ENCODE measurements around the gene ZNF576. TPM values are rescaled to one million over a fixed set of nuclear protein-coding genes. Genes with fewer than 3 reads are reported as not detected.
"Not testable (repeated sequence)": the region's sequence is repeated elsewhere in the genome, so short reads cannot be mapped to it uniquely, and the experiment has no call there.

ZNF576 gene
- total RNA-seq, 1 donor from 2014 or later = 20.4 TPM

GRCh38 chr19:43625918-43626579 is 29.7 kb downstream of the ZNF576 start:
- no peak for DNase-seq (ENCODE audit: low spot score)

- no peak for DNase-seq (ENCODE audit: low spot score)
These were observed 30.4 kb downstream of the ZNF576 start for GRCh38 chr19:43626838-43627237.

- no peak for DNase-seq (ENCODE audit: low spot score)
These were observed 32.4 kb downstream of the ZNF576 start for GRCh38 chr19:43628646-43629326.

DNA sequence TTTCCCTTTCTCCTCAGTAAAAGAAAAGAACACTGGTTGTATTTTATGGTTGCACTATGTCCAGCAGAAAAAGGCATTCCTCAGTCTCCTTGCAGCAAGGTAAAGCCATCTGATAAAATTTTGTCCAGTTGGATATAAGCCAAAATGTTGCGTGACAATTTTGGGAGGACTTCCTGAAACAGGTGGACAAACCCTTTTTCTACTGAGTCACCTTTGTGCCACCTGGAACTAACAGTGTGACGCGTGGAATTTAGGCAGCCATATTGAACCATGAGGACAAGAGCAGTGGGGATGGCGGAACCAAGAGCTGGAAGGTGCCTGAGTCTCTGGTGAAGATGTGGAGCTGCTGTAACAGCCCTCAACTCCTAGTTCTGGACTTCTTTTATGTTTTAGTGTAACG is 35.1 kb downstream of the ZNF576 start:
- DNase-seq (ENCODE audit: low spot score) = no peak

DNA sequence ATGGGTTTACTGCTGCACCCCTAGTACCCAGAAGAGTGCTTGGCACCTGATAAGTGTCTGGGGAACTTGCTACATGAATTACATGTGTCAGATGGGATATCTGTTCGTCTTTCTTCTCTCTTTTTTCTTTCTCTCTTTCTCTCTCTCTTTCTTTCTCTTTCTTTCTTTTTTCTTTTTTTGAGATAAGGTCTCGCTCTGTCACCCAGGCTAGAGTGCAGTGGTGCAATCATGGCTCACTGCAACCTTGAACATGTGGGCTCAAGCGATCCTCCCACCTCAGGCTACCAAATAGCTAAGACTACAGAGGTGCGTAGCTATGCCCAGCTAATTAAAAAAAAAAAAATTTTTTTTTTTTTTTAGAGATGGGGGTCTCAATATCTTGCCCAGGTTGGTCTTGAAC is 37.1 kb downstream of the ZNF576 start:
- no peak for DNase-seq (ENCODE audit: low spot score)

GRCh38 chr19:43634068-43634467 is 37.7 kb downstream of the ZNF576 start:
- no peak for DNase-seq (ENCODE audit: low spot score)

- no peak for DNase-seq (ENCODE audit: low spot score)
These were observed 38.1 kb downstream of the ZNF576 start for GRCh38 chr19:43634506-43634871.

- DNase-seq (ENCODE audit: low spot score) = no peak
These were observed 38.6 kb downstream of the ZNF576 start for GRCh38 chr19:43634872-43635560.

DNA sequence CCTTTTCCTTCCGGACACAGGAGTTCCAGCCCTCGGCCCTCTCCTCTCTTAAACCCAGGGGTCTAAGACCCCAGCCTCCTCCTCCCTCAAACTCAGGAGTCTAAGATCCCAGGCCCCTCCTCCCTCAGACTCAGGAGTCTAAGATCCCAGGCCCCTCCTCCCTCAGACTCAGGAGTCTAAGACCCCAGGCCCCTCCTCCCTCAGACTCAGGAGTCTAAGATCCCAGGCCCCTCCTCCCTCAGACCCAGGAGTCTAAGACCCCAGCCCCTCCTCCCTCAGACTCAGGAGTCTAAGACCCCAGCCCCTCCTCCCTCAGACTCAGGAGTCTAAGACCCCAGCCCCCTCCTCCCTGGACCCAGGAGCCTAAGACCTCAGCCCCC is 39.2 kb downstream of the ZNF576 start:
- DNase-seq (ENCODE audit: low spot score) = not testable (repeated sequence)

DNA sequence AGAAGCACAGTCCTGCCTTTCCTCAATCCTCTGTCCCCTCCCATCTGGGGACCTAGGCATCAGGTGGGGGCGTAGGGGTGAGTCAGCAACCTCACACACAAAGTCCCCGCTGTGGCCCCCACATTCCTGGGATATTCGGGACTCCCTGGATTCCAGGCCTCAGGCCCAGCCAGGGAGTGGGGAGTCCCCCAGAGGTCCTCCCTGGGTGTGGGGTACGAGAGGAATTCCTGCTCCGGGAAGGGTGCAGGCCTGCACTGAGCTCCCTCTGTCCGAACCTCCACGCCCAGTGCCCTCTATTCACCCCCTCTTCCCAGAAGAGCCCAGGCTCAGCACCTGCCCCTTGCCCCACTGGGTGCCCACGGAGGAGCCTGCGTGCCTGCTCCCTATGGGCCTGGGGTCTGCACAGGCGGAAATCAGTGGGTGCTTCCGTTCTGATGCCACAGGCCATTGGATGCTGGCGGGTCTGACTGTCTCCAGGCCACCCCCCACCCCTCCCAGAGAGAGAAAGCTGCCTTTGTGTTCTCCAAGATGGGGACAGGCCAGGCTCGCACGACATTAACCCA is 39.8 kb downstream of the ZNF576 start:
- no peak for DNase-seq (ENCODE audit: low spot score)

DNA sequence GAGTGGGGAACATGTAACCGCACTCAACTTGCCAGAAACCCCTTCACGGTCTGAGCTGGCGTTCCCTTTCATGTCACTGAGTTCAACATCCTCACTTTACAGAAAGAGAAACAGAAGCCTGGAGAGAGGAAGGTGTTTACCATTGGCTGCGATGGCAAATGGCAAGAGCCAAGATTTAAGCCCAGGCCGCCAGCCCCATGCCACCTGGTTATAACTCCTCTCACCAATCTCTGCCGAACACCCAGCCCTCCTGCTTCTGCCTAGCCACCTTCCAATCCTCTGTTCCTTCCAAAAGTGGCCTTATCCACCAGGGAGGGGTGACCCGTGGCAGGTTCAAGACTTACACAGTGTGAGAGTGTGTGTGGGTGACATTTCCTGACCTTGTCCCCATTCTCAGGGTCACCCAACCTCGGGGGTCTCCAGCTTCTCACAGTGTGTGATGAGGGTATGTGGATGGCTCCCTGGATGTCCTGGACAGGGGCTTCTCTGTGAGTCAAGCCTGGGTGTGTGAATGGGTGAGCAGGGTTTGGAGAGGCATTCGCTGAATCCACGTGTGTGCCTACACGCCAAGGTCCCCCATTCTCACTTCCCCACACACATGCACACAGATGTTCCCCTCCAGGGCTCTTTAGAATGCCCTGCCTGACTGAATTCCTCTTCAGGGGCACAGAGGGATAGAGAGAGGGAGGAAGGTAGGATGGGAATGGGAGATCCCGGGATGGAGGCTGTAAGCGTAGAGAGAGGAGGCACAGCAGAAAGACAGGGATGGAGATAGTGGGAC is 42.0 kb downstream of the ZNF576 start:
- no peak for DNase-seq (ENCODE audit: low spot score)

DNA sequence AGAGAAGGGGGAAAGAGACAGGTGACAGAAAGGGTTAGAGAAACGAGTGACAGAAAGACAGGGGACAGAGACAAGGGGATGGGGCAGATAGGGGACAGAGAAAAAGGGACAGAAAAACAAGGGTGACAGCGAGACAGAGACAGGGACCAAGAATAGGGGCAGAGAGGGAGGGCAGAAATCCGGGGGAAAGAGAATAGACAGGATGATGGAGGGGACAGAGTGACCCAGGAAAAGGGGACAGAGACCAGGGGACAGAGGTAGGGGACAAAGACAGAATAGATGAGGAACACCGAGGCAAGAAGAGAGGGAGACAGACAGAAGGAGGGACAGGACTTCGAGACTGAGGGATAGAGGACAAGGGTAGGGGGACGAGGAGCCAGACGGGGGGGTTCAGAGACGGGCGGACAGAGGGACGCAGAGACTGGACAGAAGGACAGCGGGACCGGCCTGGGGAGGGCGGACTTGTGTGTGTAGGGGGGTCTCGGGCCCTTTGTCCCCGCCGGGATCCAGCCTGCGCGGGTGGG is 42.7 kb downstream of the ZNF576 start:
- no peak for DNase-seq (ENCODE audit: low spot score)

DNA sequence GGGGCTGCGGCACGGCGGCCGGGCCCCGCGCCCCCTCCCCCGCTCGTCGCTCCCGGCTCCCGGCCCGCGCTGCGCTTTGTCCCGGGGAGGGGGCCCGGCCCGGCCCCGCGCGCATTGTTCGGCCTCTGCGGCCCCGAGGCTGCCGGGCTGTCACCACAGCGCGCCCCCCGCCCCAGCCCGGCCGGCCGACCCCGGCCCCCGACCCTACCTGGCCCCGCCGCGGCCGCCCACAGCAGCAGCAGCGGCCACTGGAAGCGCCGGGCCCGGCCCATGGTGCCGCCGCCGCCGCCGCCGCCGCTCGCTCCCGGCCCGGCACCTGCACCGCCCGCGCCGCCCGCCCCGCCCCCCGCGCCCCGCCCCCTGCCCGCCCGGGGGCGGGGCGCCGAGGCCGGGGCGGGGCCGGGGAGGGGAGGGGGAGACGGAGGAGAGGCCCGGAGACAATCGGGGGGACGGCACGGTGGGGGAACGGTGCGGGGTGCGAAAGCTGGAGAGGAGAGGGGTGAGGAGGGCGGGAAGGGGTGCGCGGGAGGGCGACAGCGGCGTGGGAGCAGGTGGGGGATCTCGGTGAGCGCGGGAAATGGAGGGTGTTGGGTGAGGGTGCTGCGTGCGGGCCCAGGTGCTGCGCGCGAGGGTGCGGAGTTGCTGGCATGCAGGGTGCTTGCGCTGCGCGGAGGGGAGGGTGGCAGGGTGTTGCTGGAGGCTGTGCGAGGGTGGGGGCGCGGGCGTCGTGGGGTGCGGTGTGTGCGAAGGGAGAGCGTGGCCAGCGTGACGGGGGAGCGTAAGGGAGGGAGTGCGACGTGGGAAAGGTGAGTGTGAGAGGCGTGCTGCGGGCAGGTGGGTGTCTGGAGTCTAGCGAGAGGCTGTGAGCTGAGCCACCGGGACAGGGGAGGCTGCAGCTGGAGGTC is 43.4 kb downstream of the ZNF576 start, which contains the start of gene CADM4:
TSS of gene CADM4 (minus strand) at position 332 of the 905 bp plus-strand sequence. CDS start at position 272, 60 bp downstream.
- no peak for DNase-seq (ENCODE audit: low spot score)

DNA sequence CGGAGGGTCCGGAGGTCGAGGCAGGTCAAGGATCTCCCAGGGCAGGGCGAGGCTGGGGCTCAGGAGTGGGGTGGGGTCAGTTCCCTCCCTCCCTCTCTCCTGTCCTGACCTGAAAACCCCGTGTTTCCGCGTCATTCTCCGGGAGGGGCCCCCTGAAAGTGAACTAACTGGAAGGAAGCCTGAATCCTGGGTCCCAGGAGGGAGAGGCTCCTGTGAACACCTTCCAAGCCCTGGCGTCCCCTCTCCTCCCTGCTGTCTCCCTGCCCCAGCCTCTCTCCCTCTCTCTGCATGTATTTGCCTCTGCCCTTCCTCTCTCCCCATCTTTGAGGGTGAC is 44.0 kb downstream of the ZNF576 start:
- DNase-seq (ENCODE audit: low spot score) = no peak

DNA sequence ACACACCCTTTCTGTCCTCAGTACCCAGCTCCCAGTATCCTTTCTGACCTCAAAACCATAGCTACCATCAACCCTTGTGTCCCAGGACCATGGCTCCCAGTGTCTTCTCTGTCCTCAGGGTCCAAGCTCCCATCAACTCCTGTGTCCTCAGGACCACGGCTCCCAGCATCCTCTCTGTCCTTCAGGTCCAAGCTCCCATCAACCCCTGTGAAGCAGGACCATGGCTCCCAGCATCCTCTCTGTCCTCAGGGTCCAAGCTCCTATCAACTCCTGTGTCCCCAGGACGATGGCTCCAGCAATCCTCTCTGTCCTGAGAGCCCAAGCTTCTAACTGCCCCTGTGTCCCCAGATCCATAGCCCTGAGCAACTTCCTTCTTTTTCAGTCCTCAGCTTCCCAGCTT is 44.9 kb downstream of the ZNF576 start:
- no peak for DNase-seq (ENCODE audit: low spot score)

DNA sequence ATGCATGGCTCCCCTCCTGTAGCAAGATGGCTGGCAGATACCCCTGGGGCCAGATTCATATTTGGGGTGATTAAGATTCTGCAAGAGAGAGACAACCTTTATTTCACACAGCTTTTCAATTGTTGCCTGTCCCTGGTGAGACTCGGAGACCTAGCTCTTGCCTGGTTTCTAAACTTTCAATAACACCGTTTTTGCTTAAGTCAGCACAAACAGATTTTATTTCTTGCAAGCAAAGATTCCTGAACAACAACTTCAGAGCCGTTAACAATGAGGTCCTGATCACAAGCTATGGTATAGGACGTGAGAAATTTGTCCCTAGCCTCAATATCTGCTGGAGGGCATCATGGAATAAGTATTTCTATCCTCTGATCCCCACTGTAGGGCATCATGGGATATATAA is 46.1 kb downstream of the ZNF576 start:
- no peak for DNase-seq (ENCODE audit: low spot score)

DNA sequence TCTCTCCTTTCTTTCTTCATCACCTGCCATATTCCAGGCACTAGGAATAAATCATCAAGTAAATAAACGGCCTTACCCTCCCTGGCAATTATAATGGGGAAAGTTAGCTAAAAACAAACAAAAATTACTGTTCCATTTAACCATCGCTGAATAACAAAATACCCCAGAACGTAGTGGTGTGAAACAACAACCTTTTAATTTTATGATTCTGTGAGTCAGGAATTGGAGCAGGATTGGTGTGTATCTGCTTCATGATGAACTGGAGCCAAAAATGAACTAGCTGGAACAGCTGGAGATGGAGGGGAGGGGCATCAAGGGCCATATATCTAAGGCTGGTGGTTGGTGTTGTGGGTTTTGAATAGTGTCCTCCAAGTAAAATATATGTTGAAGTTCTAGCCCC is 46.9 kb downstream of the ZNF576 start:
- no peak for DNase-seq (ENCODE audit: low spot score)

- no peak for DNase-seq (ENCODE audit: low spot score)
These were observed 47.8 kb downstream of the ZNF576 start for GRCh38 chr19:43644181-43644580.

DNA sequence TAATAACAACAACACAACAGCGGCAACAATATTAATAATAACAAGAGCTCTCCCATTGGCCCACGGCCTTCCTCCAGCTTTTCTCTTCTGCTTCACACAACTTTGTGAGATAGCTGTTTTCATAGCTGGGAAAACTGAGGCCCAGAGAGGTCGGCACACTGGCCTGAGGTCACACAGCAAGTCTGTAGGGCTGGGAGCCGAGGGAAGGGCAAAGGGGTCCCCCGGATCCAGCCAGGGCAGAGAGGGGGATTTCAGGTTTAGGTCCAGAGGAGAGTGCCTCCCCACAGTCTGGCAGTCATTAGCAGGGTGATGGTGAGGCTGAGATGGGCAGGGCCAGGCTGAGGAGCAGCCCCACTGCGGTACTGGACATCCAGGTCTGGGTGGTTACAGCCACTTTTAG is 52.2 kb downstream of the ZNF576 start:
- DNase-seq (ENCODE audit: low spot score) = no peak

DNA sequence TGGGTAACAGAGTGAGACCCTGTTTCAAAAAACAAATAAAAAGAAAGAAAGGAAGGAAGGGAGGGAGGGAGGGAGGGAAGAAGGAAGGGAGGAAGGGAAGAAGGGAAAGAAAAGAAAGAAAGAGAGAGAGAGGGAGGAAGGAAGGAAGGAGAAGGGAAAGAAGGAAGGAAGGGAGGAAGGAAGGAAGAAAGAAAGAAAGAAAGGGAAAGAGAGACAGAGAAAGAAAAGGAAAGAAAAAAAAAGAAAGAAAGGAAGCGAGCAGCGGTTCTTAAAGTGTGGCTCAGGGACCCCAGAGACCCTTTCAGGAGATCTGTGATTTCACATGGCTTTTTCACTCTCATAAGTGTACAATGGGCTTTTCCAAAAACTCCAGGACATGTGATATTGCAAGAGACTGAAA is 53.1 kb downstream of the ZNF576 start:
- DNase-seq (ENCODE audit: low spot score) = no peak

GRCh38 chr19:43650276-43650675 is 53.9 kb downstream of the ZNF576 start:
- not testable (repeated sequence) for DNase-seq (ENCODE audit: low spot score)

Measured in ureter (tissue), 1 donor.